IPS-NIHi11 (cell line): ENCODE measurements around the gene USP5.

Experiments
- DNase-seq: peaks from one replicate; pipeline ENCODE4 v3.0.0; 2012; ENCODE audit warnings: mixed read lengths, low spot score

USP5 gene

GRCh38 chr12:6851921-6852650 is at the start of gene USP5:
Gene USP5, plus strand, starts transcription at chr12:6852150. Its CDS starts 30 bp downstream, at chr12:6852180.
- peak; percentile 94 for DNase-seq

GRCh38 chr12:6807170-6807569 is 44.8 kb upstream of the USP5 start:
- no peak for DNase-seq

GRCh38 chr12:6809056-6809455 is 42.9 kb upstream of the USP5 start:
- no peak for DNase-seq

GRCh38 chr12:6810758-6811157 is 41.2 kb upstream of the USP5 start:
- no peak for DNase-seq

- DNase-seq = no peak
Observed at GRCh38 chr12:6813363-6813762, 38.6 kb upstream of the USP5 start.

- DNase-seq = no peak
Observed at GRCh38 chr12:6816598-6816997, 35.4 kb upstream of the USP5 start.

GRCh38 chr12:6817098-6817497 is 34.9 kb upstream of the USP5 start:
- no peak for DNase-seq

- no peak for DNase-seq
Observed at GRCh38 chr12:6817662-6818157, 34.2 kb upstream of the USP5 start.

GRCh38 chr12:6818222-6818621 is 33.7 kb upstream of the USP5 start:
- peak; percentile 73 for DNase-seq

- DNase-seq = no peak
Observed at GRCh38 chr12:6818645-6819044, 33.3 kb upstream of the USP5 start.

- DNase-seq = no peak
Observed at GRCh38 chr12:6819106-6820030, 32.6 kb upstream of the USP5 start.

GRCh38 chr12:6820166-6820565 is 31.8 kb upstream of the USP5 start:
- DNase-seq = no peak

- peak; percentile 87 for DNase-seq
Observed at GRCh38 chr12:6821591-6822425, 30.1 kb upstream of the USP5 start, which contains the start of gene GPR162. Gene GPR162, plus strand, starts transcription at chr12:6821821. Its CDS starts 2,078 bp downstream, at chr12:6823899.

- DNase-seq = no peak
Observed at GRCh38 chr12:6822426-6823135, 29.4 kb upstream of the USP5 start.

- no peak for DNase-seq
Observed at GRCh38 chr12:6823182-6824084, 28.5 kb upstream of the USP5 start.

- DNase-seq = no peak
Observed at GRCh38 chr12:6824085-6824775, 27.7 kb upstream of the USP5 start.

GRCh38 chr12:6824901-6825381 is 27.0 kb upstream of the USP5 start:
- no peak for DNase-seq

GRCh38 chr12:6825398-6826124 is 26.4 kb upstream of the USP5 start:
- peak; percentile 85 for DNase-seq
